CD8-positive, alpha-beta memory T cell (primary cell): ENCODE measurements around the gene DLX3. TPM values are rescaled to one million over a fixed set of nuclear protein-coding genes. Genes with fewer than 3 reads are reported as not detected.

Experiments used
- CTCF ChIA-PET: fragments of 350-600 bp; sonication (Branson Sonifier 250); formaldehyde crosslinking; loops from one replicate; lab custom pipeline; 2021; ENCODE audit warnings: antibody characterized with exemption; lab: Charles Lee
- POLR2A ChIA-PET: fragments of 350-600 bp; sonication (Branson Sonifier 250); formaldehyde crosslinking; loops from one replicate; lab custom pipeline; 2021; ENCODE audit warnings: antibody characterized with exemption; lab: Charles Lee
- DNase-seq, 5 donors: peaks; one replicate each; pipeline versions ENCODE4 v3.0.0 to v3.0.0-alpha.2; 2020 to 2022; ENCODE audit warnings: mixed read lengths in 1 of 5
- H3K27ac ChIP-seq: one replicate; pipeline ENCODE4 v1.7.0; 2013; ENCODE audit warnings: low read depth, mild to moderate bottlenecking, low read length, moderate library complexity
- H3K27me3 ChIP-seq: 2 replicates; pipeline ENCODE4 v1.7.0; 2013; ENCODE audit warnings: low read length, mild to moderate bottlenecking; ENCODE audit not compliant: insufficient read depth, poor library complexity, severe bottlenecking
- H3K36me3 ChIP-seq: 2 replicates; pipeline ENCODE4 v1.7.0; 2013; ENCODE audit warnings: mild to moderate bottlenecking, low read length, moderate library complexity; ENCODE audit not compliant: insufficient read depth
- H3K4me1 ChIP-seq: 2 replicates; pipeline ENCODE4 v1.7.0; 2013; ENCODE audit warnings: mild to moderate bottlenecking, low read length, moderate library complexity; ENCODE audit not compliant: insufficient read depth
- H3K4me3 ChIP-seq: 2 replicates; pipeline ENCODE4 v1.7.0; 2013; ENCODE audit warnings: mild to moderate bottlenecking, low read length
- H3K9me3 ChIP-seq: 2 replicates; pipeline ENCODE4 v1.7.0; 2013; ENCODE audit warnings: mild to moderate bottlenecking, low read length
- H3K27ac Mint-ChIP-seq, 8 donors: one replicate each; pipeline ENCODE4 v1.8.0; 2020 to 2021; ENCODE audit warnings: mixed read lengths in 8 of 8, mild to moderate bottlenecking in 6 of 8, inconsistent platforms in 3 of 8, moderate library complexity in 3 of 8
- H3K27me3 Mint-ChIP-seq, 2 donors: one replicate each; pipeline ENCODE4 v1.8.0; 2020 to 2021; ENCODE audit warnings: mixed read lengths in 2 of 2, mild to moderate bottlenecking in 1 of 2, moderate library complexity in 1 of 2
- H3K36me3 Mint-ChIP-seq, 3 donors: one replicate each; pipeline ENCODE4 v1.8.0; 2020 to 2021; ENCODE audit warnings: mixed read lengths in 3 of 3, inconsistent platforms in 1 of 3, mild to moderate bottlenecking in 1 of 3
- H3K4me1 Mint-ChIP-seq, 3 donors: one replicate each; pipeline ENCODE4 v1.8.0; 2020 to 2021; ENCODE audit warnings: mixed read lengths in 3 of 3, inconsistent platforms in 1 of 3, mild to moderate bottlenecking in 1 of 3
- H3K4me3 Mint-ChIP-seq, 7 donors: one replicate each; pipeline ENCODE4 v1.8.0; 2020 to 2021; ENCODE audit warnings: mixed read lengths in 7 of 7, mild to moderate bottlenecking in 6 of 7, moderate library complexity in 4 of 7, inconsistent platforms in 2 of 7
- H3K9me3 Mint-ChIP-seq, 5 donors: one replicate each; pipeline ENCODE4 v1.8.0; 2020 to 2022; ENCODE audit warnings: mixed read lengths in 5 of 5, mild to moderate bottlenecking in 3 of 5, moderate library complexity in 2 of 5, inconsistent platforms in 1 of 5
- polyA plus RNA-seq: library from polyadenylated mRNA; unstranded; fragments of 300-500 nt; fragmentation: Illumina TruSeq; gene quantifications from one replicate; pipeline ENCODE4 v1.2.3, GENCODE V29; 2021
- total RNA-seq, 2 experiments: library from RNA; stranded (reverse); gene quantifications; one replicate each; pipeline ENCODE4 v1.2.3, GENCODE V29; 2021

The DLX3 gene
- total and polyA plus RNA-seq, 3 experiments from 2014 or later, result 0.15 TPM; not detected in 2

DNA sequence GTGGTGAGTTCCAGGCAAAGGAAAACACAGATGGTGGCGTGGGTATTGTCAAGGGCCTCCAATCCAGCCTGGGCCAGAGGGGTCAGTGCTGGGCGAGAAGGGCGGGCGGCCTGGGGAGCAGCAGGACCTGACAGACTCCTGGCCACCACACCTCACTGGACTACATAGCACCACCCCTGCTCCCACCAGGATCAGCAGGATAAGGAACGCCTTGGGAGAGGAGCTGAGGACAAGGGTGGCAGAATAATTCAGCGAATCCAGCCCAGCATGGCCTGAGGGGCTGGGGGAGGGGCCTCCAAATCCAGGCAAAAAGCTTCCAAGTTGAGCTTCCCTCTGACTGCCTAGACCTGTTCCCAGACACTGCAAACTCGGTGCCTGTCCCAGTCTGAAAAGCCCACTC lies 19.5 kb downstream of the DLX3 start:
- no peaks in the 10 kb centered on the region for H3K9me3 Mint-ChIP-seq
- Histone ChIP-seq H3K27ac (no peak overlapping the region), H3K4me1 (peaks cover 8% of the 10 kb centered on the region), H3K9me3 (no peaks in the 10 kb centered on the region), H3K4me3 (no peak overlapping the region), H3K27me3 (peaks cover 36% of the 10 kb centered on the region), H3K36me3 (no peaks in the 10 kb centered on the region)
- H3K36me3 Mint-ChIP-seq, result no peaks in the 10 kb centered on the region
- peaks cover 14 to 28% (median 23%) of the 10 kb centered on the region in 3 donors for H3K4me1 Mint-ChIP-seq
- H3K27ac Mint-ChIP-seq, result no peak overlapping the region
- POLR2A ChIA-PET, result no interaction called here
- no peak overlapping the region for H3K4me3 Mint-ChIP-seq
- no peak for DNase-seq
- peaks cover 62 to 85% of the 10 kb centered on the region in 2 donors for H3K27me3 Mint-ChIP-seq
- CTCF ChIA-PET, result interaction anchor here (8.5 kb wide), 1 partner anchor 20 kb away, joined by 64 read pairs; the partner anchor contains the start of gene DLX3

- POLR2A ChIA-PET, result no interaction called here
Observed at GRCh38 chr17:49973271-49973615, 21.8 kb downstream of the DLX3 start.

GRCh38 chr17:49972486-49973270 lies 22.3 kb downstream of the DLX3 start:
- Mint-ChIP-seq H3K4me1 (peaks cover 28 to 47% (median 41%) of the 10 kb centered on the region in 3 donors), H3K27me3 (peaks cover 58 to 81% of the 10 kb centered on the region in 2 donors), H3K9me3 (peaks cover 0 to 2% (median 0%) of the 10 kb centered on the region in 5 donors), H3K4me3 (peak overlapping the region in 3 of 7 donors; percentile 24 to 77 (median 67)), H3K27ac (peak overlapping the region in 1 of 8 donors; percentile 39), H3K36me3 (no peaks in the 10 kb centered on the region)
- peaks cover 30% of the 10 kb centered on the region for H3K4me1 ChIP-seq
- no peak overlapping the region for H3K4me3 ChIP-seq
- POLR2A ChIA-PET, result no interaction called here
- H3K36me3 ChIP-seq, result no peaks in the 10 kb centered on the region
- CTCF ChIA-PET, result interaction anchor here (1.7 to 2.5 kb wide), 2 partner anchors 20 to 24 kb away, joined by 10 to 11 read pairs; no protein-coding TSS in a partner anchor
- H3K27ac ChIP-seq, result no peak overlapping the region
- no peaks in the 10 kb centered on the region for H3K9me3 ChIP-seq
- DNase-seq, result no peak
- peaks cover 50% of the 10 kb centered on the region for H3K27me3 ChIP-seq

More at GRCh38 chr17:49973271-49973615, 21.8 kb downstream of the DLX3 start:
- Mint-ChIP-seq H3K4me3 (peak overlapping the region in 2 of 7 donors; percentile 13 to 67), H3K27me3 (peaks cover 57 to 80% of the 10 kb centered on the region in 2 donors), H3K9me3 (peaks cover 0 to 2% (median 0%) of the 10 kb centered on the region in 5 donors), H3K4me1 (peaks cover 25 to 42% (median 35%) of the 10 kb centered on the region in 3 donors), H3K27ac (peak overlapping the region in 1 of 8 donors; percentile 34), H3K36me3 (no peaks in the 10 kb centered on the region)
- CTCF ChIA-PET, result interaction anchor here (0.8 to 2.5 kb wide), 3 partner anchors 21 to 26 kb away, joined by 3 to 11 read pairs (median 10); no protein-coding TSS in a partner anchor
- no peak for DNase-seq
- H3K27me3 ChIP-seq, result peaks cover 50% of the 10 kb centered on the region
- H3K27ac ChIP-seq, result no peak overlapping the region
- H3K4me3 ChIP-seq, result no peak overlapping the region
- H3K4me1 ChIP-seq, result peaks cover 24% of the 10 kb centered on the region
- no peaks in the 10 kb centered on the region for H3K36me3 ChIP-seq
- H3K9me3 ChIP-seq, result no peaks in the 10 kb centered on the region

DNA sequence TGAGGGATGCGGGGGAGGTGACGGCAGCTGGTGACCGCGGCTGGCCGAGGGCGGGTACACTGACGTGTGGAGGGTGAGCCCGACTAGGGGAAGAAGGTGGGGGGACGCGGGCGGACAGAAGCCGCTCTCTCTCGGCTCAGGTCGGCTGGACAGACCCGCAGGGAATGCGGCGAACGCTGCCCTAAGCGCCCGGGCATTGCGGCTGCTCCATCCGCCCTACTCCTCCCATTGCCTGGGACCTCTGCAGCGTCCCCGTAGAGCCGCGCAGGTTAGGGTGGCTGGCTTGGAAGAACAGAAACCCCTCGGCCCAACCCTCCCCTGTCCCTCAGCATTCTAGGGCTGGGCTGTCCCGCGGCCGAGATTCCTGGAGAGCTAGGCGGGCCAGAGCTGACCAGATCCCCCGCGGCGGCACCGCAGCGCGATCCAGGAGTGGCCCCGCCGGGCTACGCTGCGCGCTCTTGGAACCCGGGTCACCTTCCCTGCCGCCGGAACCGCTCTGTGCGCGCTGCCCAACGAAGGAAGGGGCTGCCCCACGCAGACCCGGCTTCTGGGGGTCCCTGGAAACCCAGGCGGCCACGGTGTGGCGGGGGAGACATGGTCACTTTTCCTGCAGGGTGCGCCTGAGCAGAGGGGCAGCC lies 23.1 kb downstream of the DLX3 start:
- Histone ChIP-seq H3K9me3 (no peaks in the 10 kb centered on the region), H3K4me3 (no peak overlapping the region), H3K36me3 (no peaks in the 10 kb centered on the region), H3K4me1 (peaks cover 30% of the 10 kb centered on the region), H3K27me3 (peaks cover 57% of the 10 kb centered on the region), H3K27ac (no peak overlapping the region)
- H3K9me3 Mint-ChIP-seq, result peaks cover 0 to 2% (median 0%) of the 10 kb centered on the region in 5 donors
- H3K27ac Mint-ChIP-seq, result peak overlapping the region in 1 of 8 donors; percentile 68
- CTCF ChIA-PET, result interaction anchor here (1.2 kb wide), 1 partner anchor 122 kb away, joined by 3 read pairs; no protein-coding TSS in a partner anchor
- POLR2A ChIA-PET, result no interaction called here
- no peak for DNase-seq
- no peaks in the 10 kb centered on the region for H3K36me3 Mint-ChIP-seq
- H3K4me1 Mint-ChIP-seq, result peaks cover 29 to 49% (median 43%) of the 10 kb centered on the region in 3 donors
- H3K4me3 Mint-ChIP-seq, result peak overlapping the region in 4 of 7 donors; percentile 29 to 69 (median 56)
- H3K27me3 Mint-ChIP-seq, result peaks cover 61 to 82% of the 10 kb centered on the region in 2 donors

DNA sequence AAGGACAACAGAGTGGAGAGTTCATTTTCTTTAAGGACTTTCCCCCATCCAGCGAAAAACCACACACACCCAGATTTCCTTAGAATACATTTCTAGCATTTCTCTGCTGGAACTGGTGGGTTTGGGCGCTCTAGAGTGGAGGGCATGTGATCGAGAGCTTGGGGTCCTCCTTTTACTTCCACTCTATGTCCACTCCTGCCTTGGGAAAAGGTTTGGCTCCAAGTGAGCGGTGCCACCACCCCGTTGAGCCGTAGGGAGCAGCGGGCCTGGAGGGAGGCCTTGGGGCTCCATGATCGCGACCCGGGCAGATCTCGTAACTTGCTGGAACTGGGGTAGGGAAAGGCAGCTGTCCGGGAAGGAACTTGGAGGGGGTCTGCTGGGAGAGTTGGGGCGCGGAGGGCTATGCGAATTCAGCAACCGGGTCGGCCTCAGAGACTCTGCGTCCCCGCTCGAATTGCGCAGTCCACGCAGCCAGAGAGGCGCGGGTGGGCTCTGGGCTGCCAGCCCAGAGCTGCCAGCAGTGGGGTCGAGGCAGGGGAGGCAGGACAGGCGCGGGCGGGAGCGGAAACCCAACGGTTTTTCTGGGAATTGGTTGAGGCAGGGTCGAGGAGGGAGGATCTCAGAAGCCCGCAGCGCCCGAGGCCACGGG lies 23.7 kb downstream of the DLX3 start:
- Mint-ChIP-seq H3K4me1 (peaks cover 29 to 49% (median 43%) of the 10 kb centered on the region in 3 donors), H3K9me3 (peaks cover 0 to 2% (median 0%) of the 10 kb centered on the region in 5 donors), H3K4me3 (peak overlapping the region; percentile 29 to 93 (median 44)), H3K27me3 (peaks cover 65 to 84% of the 10 kb centered on the region in 2 donors), H3K27ac (peak overlapping the region in 2 of 8 donors; percentile 28 to 68), H3K36me3 (no peaks in the 10 kb centered on the region)
- CTCF ChIA-PET, result interaction anchor here (1.2 to 1.4 kb wide), 2 partner anchors 19 to 123 kb away, joined by 3 to 7 read pairs; no protein-coding TSS in a partner anchor
- H3K4me1 ChIP-seq, result peaks cover 30% of the 10 kb centered on the region
- H3K9me3 ChIP-seq, result no peaks in the 10 kb centered on the region
- peaks cover 61% of the 10 kb centered on the region for H3K27me3 ChIP-seq
- POLR2A ChIA-PET, result no interaction called here
- DNase-seq, result no peak
- H3K27ac ChIP-seq, result no peak overlapping the region
- no peaks in the 10 kb centered on the region for H3K36me3 ChIP-seq
- no peak overlapping the region for H3K4me3 ChIP-seq

GRCh38 chr17:49970498-49970897 lies 24.5 kb downstream of the DLX3 start:
- H3K27ac Mint-ChIP-seq, result peak overlapping the region in 2 of 8 donors; percentile 31 to 52
- Histone ChIP-seq H3K36me3 (no peaks in the 10 kb centered on the region), H3K4me3 (no peak overlapping the region), H3K9me3 (no peaks in the 10 kb centered on the region), H3K27me3 (peaks cover 69% of the 10 kb centered on the region), H3K4me1 (peaks cover 31% of the 10 kb centered on the region), H3K27ac (no peak overlapping the region)
- CTCF ChIA-PET, result interaction anchor here (0.9 to 1.4 kb wide), 4 partner anchors 18 to 124 kb away, joined by 3 to 7 read pairs (median 4); no protein-coding TSS in a partner anchor
- H3K9me3 Mint-ChIP-seq, result peaks cover 0 to 2% (median 0%) of the 10 kb centered on the region in 5 donors
- POLR2A ChIA-PET, result interaction anchor here (0.9 kb wide), 1 partner anchor 97 kb away, joined by 3 read pairs; no protein-coding TSS in a partner anchor
- H3K4me1 Mint-ChIP-seq, result peaks cover 36 to 53% (median 50%) of the 10 kb centered on the region in 3 donors
- no peaks in the 10 kb centered on the region for H3K36me3 Mint-ChIP-seq
- H3K4me3 Mint-ChIP-seq, result peak overlapping the region; percentile 73 to 93 (median 87)
- no peak for DNase-seq
- peaks cover 68 to 86% of the 10 kb centered on the region in 2 donors for H3K27me3 Mint-ChIP-seq

- H3K27ac Mint-ChIP-seq, result peak overlapping the region in 3 of 8 donors; percentile 31 to 87 (median 86)
- peak overlapping the region; percentile 74 to 93 (median 87) for H3K4me3 Mint-ChIP-seq
- no peaks in the 10 kb centered on the region for H3K9me3 ChIP-seq
- peaks cover 39 to 59% (median 56%) of the 10 kb centered on the region in 3 donors for H3K4me1 Mint-ChIP-seq
- peaks cover 0 to 5% (median 2%) of the 10 kb centered on the region in 5 donors for H3K9me3 Mint-ChIP-seq
- ChIA-PET CTCF (interaction anchor here (0.9 to 1.4 kb wide), 3 partner anchors 18 to 28 kb away, joined by 3 to 7 read pairs (median 4); no protein-coding TSS in a partner anchor), POLR2A (interaction anchor here (0.9 kb wide), 1 partner anchor 97 kb away, joined by 3 read pairs; no protein-coding TSS in a partner anchor)
- no peak for DNase-seq
- no peak overlapping the region for H3K27ac ChIP-seq
- H3K27me3 Mint-ChIP-seq, result peaks cover 72 to 86% of the 10 kb centered on the region in 2 donors
- H3K27me3 ChIP-seq, result peaks cover 75% of the 10 kb centered on the region
- peak overlapping the region; percentile 79 for H3K4me3 ChIP-seq
- H3K36me3 ChIP-seq, result no peaks in the 10 kb centered on the region
- peaks cover 37% of the 10 kb centered on the region for H3K4me1 ChIP-seq
- H3K36me3 Mint-ChIP-seq, result no peaks in the 10 kb centered on the region
Observed at GRCh38 chr17:49969795-49970389, 25.1 kb downstream of the DLX3 start.
